NT2/D1 (cell line): ENCODE data around the gene PTDSS2.

Experiments
- SUZ12 ChIP-seq: IDR thresholded peaks from 2 replicates; pipeline ENCODE4 v1.6.1; 2011; ENCODE audit not compliant: insufficient read length, insufficient read depth; ENCODE audit errors: extremely low read depth
- YY1 ChIP-seq: IDR thresholded peaks from 2 replicates; pipeline ENCODE4 v1.6.1; 2011; ENCODE audit not compliant: insufficient read length, insufficient read depth
- ZNF274 ChIP-seq: IDR thresholded peaks from 2 replicates; pipeline ENCODE4 v1.6.1; 2011; ENCODE audit warnings: mild to moderate bottlenecking, low read depth, low read length

DNA sequence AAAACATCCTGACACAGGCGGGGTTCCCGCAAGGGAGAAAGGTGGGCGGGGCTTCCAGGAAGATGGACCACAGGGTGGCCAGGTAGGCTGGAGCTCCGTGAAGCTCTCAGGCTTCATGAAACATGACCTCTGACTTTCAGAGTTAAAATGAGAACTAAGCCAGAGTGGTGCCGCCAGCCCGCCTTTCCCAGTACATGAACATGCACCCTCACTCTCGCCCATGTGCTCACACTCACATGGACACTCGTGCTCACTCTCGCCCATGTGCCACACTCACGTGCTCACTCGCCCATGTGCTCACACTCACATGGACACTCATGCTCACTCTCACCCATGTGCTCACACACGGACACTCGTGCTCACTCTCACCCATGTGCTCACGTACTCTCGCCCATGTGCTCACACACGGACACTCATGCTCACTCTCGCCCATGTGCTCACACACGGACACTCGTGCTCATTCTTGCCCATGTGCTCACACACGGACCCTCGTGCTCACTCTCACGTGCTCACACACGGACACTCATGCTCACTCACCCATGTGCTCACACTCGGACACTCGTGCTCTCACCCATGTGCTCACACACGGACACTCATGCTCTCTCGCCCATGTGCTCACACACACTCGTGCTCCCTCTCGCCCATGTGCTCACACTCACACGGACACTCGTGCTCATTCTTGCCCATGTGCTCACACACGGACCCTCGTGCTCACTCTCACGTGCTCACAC is 46.9 kb downstream of the PTDSS2 start:
- TF ChIP-seq YY1 (no peak), SUZ12 (no peak), ZNF274 (no peak)
